GM23248 (cell line): ENCODE measurements around the gene PRUNE2. TPM values are rescaled to one million over a fixed set of nuclear protein-coding genes. Genes with fewer than 3 reads are reported as not detected.

ENCODE experiments used
- DNase-seq: peaks from one replicate; pipeline ENCODE4 v3.0.0-alpha.2; 2015
- H2AFZ ChIP-seq: fragments of 200-600 bp; sonication (generic); 2 replicates; pipeline ENCODE4 v1.6.1; 2016; ENCODE audit warnings: antibody characterized with exemption
- H3F3A ChIP-seq: fragments of 200-600 bp; sonication (generic); 2 replicates; pipeline ENCODE4 v1.6.1; 2016; ENCODE audit warnings: mild to moderate bottlenecking, antibody characterized with exemption, mixed run types; ENCODE audit not compliant: insufficient read depth
- H3K27ac ChIP-seq: fragments of 200-600 bp; sonication (generic); 2 replicates; pipeline ENCODE4 v1.5.1; 2016; ENCODE audit warnings: mild to moderate bottlenecking
- H3K27me3 ChIP-seq: fragments of 200-600 bp; sonication (generic); replicated peaks from 2 replicates; pipeline ENCODE4 v1.6.1; 2016; ENCODE audit warnings: mild to moderate bottlenecking; ENCODE audit not compliant: insufficient read depth
- H3K36me3 ChIP-seq: fragments of 200-600 bp; sonication (generic); 2 replicates; pipeline ENCODE4 v1.6.1; 2016; ENCODE audit warnings: low read depth, mild to moderate bottlenecking
- H3K4me1 ChIP-seq: fragments of 200-600 bp; sonication (generic); 2 replicates; pipeline ENCODE4 v1.6.1; 2016; ENCODE audit warnings: mild to moderate bottlenecking; ENCODE audit not compliant: insufficient read depth
- H3K4me2 ChIP-seq: fragments of 200-600 bp; sonication (generic); one replicate; pipeline ENCODE4 v1.6.1; 2016; ENCODE audit warnings: mild to moderate bottlenecking; ENCODE audit not compliant: unreplicated experiment
- H3K4me3 ChIP-seq: fragments of 200-600 bp; sonication (generic); 2 replicates; pipeline ENCODE4 v1.5.1; 2016; ENCODE audit warnings: mild to moderate bottlenecking
- H3K79me2 ChIP-seq: fragments of 200-600 bp; sonication (generic); 2 replicates; pipeline ENCODE4 v1.6.1; 2016; ENCODE audit warnings: mild to moderate bottlenecking; ENCODE audit not compliant: insufficient read depth
- H3K9ac ChIP-seq: fragments of 200-600 bp; sonication (generic); 2 replicates; pipeline ENCODE4 v1.6.1; 2016; ENCODE audit warnings: mild to moderate bottlenecking
- H3K9me2 ChIP-seq: fragments of 200-600 bp; sonication (generic); 2 replicates; pipeline ENCODE4 v1.6.1; 2016; ENCODE audit warnings: mixed run types, mild to moderate bottlenecking, moderate library complexity; ENCODE audit not compliant: insufficient read depth
- H3K9me3 ChIP-seq: fragments of 200-600 bp; sonication (generic); one replicate; pipeline ENCODE4 v1.6.1; 2017; ENCODE audit warnings: low read depth
- H4K20me1 ChIP-seq: fragments of 200-600 bp; sonication (generic); 2 replicates; pipeline ENCODE4 v1.6.0; 2016; ENCODE audit not compliant: insufficient read depth
- EZH2 ChIP-seq: fragments of 200-600 bp; sonication (generic); IDR thresholded peaks from 2 replicates; pipeline ENCODE4 v1.6.1; 2018; ENCODE audit warnings: antibody characterized with exemption, mild to moderate bottlenecking; ENCODE audit not compliant: insufficient read depth, poor library complexity, severe bottlenecking
- EZH2phosphoT487 ChIP-seq: fragments of 200-600 bp; sonication (generic); IDR thresholded peaks from 2 replicates; pipeline ENCODE4 v1.6.1; 2018; ENCODE audit warnings: antibody characterized with exemption, moderate library complexity, mild to moderate bottlenecking, low read depth; ENCODE audit not compliant: insufficient read depth
- WGBS, 2 experiments: methylation state at CpG; one replicate each; pipeline ENCODE4 v1.1.6; 2015 to 2017; ENCODE audit warnings: low lambda C conversion rate in 2 of 2, low coverage in 1 of 2; ENCODE audit errors: missing lambda C conversion rate in 2 of 2; 5-methylcytosine and 5-hydroxymethylcytosine counted together
- in situ Hi-C: fragments of 300-500 bp; cut with MboI; formaldehyde crosslinking; loops from 2 replicates; pipeline ENCODE4 v1.15.0; 2020
- polyA plus RNA-seq: library from polyadenylated mRNA; unstranded; fragments of >200 nt; fragmentation: Nextera tagmentation; extraction: Ambion mirVana; gene quantifications from 2 replicates; pipeline ENCODE4 v1.2.1, GENCODE V29; 2016
- total RNA-seq: library from RNA; depleted of rRNA; stranded (reverse); fragments of >200 nt; shearing (Covaris generic); gene quantifications from 2 replicates; pipeline ENCODE4 v1.2.3, GENCODE V29; 2014

The PRUNE2 gene
- total and polyA plus RNA-seq, 2 experiments from 2014 or later = 2.0 to 8.8 TPM

DNA sequence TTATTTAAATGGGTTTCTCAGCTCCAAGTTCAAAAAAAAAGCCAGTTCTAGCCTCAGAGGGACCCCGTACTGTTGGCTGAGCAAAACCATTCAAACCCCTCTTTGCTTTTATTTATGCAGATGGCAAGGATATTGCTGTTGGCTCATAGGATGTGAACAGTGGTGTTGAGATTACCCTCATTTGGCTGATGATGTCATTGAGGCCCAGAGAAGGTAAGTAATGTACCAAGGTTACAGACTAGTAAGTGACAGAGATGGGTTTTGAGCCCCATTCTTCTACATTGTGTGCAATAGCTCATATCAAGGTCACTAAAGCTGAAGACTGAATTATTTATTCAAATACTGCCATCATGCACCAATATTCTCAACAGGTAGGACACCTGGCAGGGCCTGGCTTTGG lies 263.8 kb downstream of the PRUNE2 start:
- H3F3A ChIP-seq = peaks cover 7% of the 10 kb centered on the region; the same call in 1 of the 2 replicates
- H3K79me2 ChIP-seq = no peaks in the 10 kb centered on the region
- peaks cover 16% of the 10 kb centered on the region; the same call in 1 of the 2 replicates for H3K4me1 ChIP-seq
- no peak overlapping the region for H3K9ac ChIP-seq
- DNase-seq = no peak
- H3K9me2 ChIP-seq = no peaks in the 10 kb centered on the region
- no peak overlapping the region for H3K4me2 ChIP-seq
- no peak overlapping the region for H3K27ac ChIP-seq
- H2AFZ ChIP-seq = no peak overlapping the region
- H3K4me3 ChIP-seq = no peak overlapping the region
- in situ Hi-C loops = no loop called here
- TF ChIP-seq EZH2phosphoT487 = no peak
- no peak for TF ChIP-seq EZH2
- H3K36me3 ChIP-seq = no peaks in the 10 kb centered on the region
- WGBS, 2 experiments = 98 to 100% methylated on average over 1 of the region's 1 CpG
- H3K27me3 ChIP-seq = no peaks in the 10 kb centered on the region
- no peaks in the 10 kb centered on the region for H4K20me1 ChIP-seq
- no peaks in the 10 kb centered on the region for H3K9me3 ChIP-seq

DNA sequence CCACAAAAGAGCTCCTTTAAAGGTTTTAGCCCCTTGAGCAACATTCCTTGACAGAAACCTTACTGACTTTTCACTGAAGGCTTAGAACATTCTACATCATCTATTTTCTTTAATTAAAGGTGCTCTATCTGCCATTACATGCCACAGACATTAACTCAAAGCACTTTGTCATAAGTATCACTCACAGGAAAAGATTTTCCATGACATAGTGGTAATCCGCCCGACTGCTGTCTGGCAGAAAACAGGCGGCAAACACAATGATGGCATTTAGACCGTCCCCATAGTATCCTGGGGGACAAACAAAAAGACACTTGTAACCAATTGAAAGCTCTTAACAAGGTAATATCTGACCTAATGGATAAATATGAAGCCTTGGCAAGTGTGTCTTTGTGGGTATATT lies 267.9 kb downstream of the PRUNE2 start:
- TF ChIP-seq EZH2 = no peak
- TF ChIP-seq EZH2phosphoT487 = no peak
- Histone ChIP-seq H3K36me3 (no peaks in the 10 kb centered on the region), H3K4me1 (peaks cover 5% of the 10 kb centered on the region; the same call in 1 of the 2 replicates), H3K4me2 (no peak overlapping the region), H3K79me2 (no peaks in the 10 kb centered on the region), H3F3A (no peaks in the 10 kb centered on the region), H3K9me2 (no peaks in the 10 kb centered on the region), H3K27ac (no peak overlapping the region), H3K27me3 (no peaks in the 10 kb centered on the region), H3K4me3 (no peak overlapping the region), H3K9me3 (no peaks in the 10 kb centered on the region), H4K20me1 (no peaks in the 10 kb centered on the region), H3K9ac (no peak overlapping the region), H2AFZ (no peak overlapping the region)
- DNase-seq = no peak
- in situ Hi-C loops = no loop called here
- WGBS, 2 experiments = 81% methylated on average over 4 of the region's 4 CpGs

DNA sequence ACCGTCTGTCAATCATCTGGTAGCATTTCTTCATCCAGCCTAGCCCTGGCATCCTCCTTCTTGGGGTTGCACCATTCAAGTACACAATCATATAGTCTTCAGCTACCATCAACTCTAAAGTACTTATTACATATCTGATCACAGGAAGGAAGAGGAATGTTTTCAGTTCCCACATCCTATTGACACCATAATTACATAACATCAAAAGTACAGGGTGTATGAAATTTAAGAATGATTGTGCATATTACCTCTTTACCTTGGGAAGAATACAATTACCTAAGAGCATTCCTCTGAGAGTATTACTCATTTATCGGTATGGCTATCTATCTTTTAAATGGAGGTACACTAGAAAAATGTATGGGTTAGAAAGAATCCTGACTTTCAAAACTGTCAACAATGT lies 268.5 kb downstream of the PRUNE2 start:
- Histone ChIP-seq H3K9me3 (no peaks in the 10 kb centered on the region), H3K9ac (no peak overlapping the region)

DNA sequence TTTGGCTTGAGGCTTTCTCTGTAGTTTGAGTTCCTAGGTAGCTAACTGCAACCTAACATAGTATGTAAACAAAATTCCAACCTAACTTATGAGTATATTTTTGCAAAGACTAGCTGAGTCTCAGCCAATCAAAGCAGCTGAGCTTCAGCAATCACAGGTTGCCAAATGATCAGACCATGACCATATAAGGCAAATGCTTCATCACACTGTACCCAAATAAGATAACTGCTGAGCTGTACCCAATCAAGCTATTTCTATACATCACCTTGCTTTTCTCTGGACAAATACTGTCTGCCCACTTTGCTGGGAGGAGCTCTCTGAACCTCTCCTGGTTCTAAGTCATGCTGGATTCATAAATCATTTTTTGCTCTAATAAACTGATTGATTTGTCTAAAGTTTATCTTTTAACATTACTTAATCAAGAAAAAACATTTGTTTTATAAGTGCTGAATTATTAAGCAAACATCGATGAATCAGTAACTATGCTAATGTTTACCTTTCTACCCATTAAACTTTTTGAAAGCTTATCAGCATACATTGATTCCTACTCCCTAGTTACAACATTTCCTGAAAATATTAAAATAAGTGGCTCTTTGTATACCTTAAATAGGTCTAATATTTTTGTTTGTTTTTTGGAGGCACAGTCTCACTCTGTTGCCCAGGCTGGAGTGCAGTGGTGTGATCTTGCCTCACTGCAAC lies 271.4 kb downstream of the PRUNE2 start:
- no peaks in the 10 kb centered on the region for H3K27me3 ChIP-seq
- peak; percentile 33 for DNase-seq
- no peak overlapping the region for H3K9ac ChIP-seq
- no peaks in the 10 kb centered on the region for H3K9me3 ChIP-seq
- no peaks in the 10 kb centered on the region for H4K20me1 ChIP-seq
- no peaks in the 10 kb centered on the region for H3F3A ChIP-seq
- no peaks in the 10 kb centered on the region for H3K9me2 ChIP-seq
- H3K4me2 ChIP-seq = no peak overlapping the region
- WGBS, 2 experiments = 97 to 100% methylated on average over 1 of the region's 1 CpG
- H3K79me2 ChIP-seq = no peaks in the 10 kb centered on the region
- H3K27ac ChIP-seq = no peak overlapping the region
- H3K4me1 ChIP-seq = peaks cover 5% of the 10 kb centered on the region; the same call in 1 of the 2 replicates
- no peak overlapping the region for H2AFZ ChIP-seq
- in situ Hi-C loops = no loop called here
- H3K36me3 ChIP-seq = no peaks in the 10 kb centered on the region
- no peak overlapping the region for H3K4me3 ChIP-seq
- TF ChIP-seq EZH2phosphoT487 = no peak
- TF ChIP-seq EZH2 = no peak

More for the DNA sequence above, 268.5 kb downstream of the PRUNE2 start:
- TF ChIP-seq EZH2 (no peak), EZH2phosphoT487 (no peak)
- WGBS, 2 experiments = 94 to 98% methylated on average over 2 of the region's 2 CpGs
- no peaks in the 10 kb centered on the region for H3K27me3 ChIP-seq
- in situ Hi-C loops = no loop called here
- H3F3A ChIP-seq = no peaks in the 10 kb centered on the region
- H3K27ac ChIP-seq = no peak overlapping the region
- H3K36me3 ChIP-seq = no peaks in the 10 kb centered on the region
- H3K4me3 ChIP-seq = no peak overlapping the region
- no peak for DNase-seq
- no peak overlapping the region for H2AFZ ChIP-seq
- H3K9me2 ChIP-seq = no peaks in the 10 kb centered on the region
- no peak overlapping the region for H3K4me2 ChIP-seq
- peaks cover 5% of the 10 kb centered on the region; the same call in 1 of the 2 replicates for H3K4me1 ChIP-seq
- no peaks in the 10 kb centered on the region for H4K20me1 ChIP-seq
- H3K79me2 ChIP-seq = no peaks in the 10 kb centered on the region
